ENCODE data around the gene MED9.
A peak's percentile ranks its signal among the peaks of the same experiment; 100 is the strongest.
"Not testable (repeated sequence)": the region's sequence is repeated elsewhere in the genome, so short reads cannot be mapped to it uniquely, and the experiment has no call there.

Gene MED9

GRCh38 chr17:17466511-17466910 is 10.3 kb upstream of the MED9 start:
- no peak for TF ChIP-seq POLR2A (IDR thresholded peaks at IDR 0.05; ENCODE audit: low read depth, low read length)
- no peak for FAIRE-seq

GRCh38 chr17:17467016-17467415 is 9.8 kb upstream of the MED9 start:
- DNase-seq (ENCODE audit: insufficient read length, low spot score), result no peak

More at GRCh38 chr17:17466511-17466910, 10.3 kb upstream of the MED9 start:
- DNase-seq (ENCODE audit: insufficient read length, low spot score), result no peak

GRCh38 chr17:17467720-17468119 is 9.1 kb upstream of the MED9 start:
- peak; percentile 35 for DNase-seq (ENCODE audit: insufficient read length, low spot score)
- no peak for TF ChIP-seq POLR2A (IDR thresholded peaks at IDR 0.05; ENCODE audit: low read depth, low read length)
- no peak for FAIRE-seq

More at GRCh38 chr17:17467016-17467415, 9.8 kb upstream of the MED9 start:
- TF ChIP-seq POLR2A (IDR thresholded peaks at IDR 0.05; ENCODE audit: low read depth, low read length), result no peak
- FAIRE-seq, result no peak

GRCh38 chr17:17468217-17469010 is 8.4 kb upstream of the MED9 start:
- no peak for DNase-seq (ENCODE audit: insufficient read length, low spot score)
- TF ChIP-seq POLR2A (IDR thresholded peaks at IDR 0.05; ENCODE audit: low read depth, low read length), result no peak
- FAIRE-seq, result no peak

- FAIRE-seq, result no peak
- TF ChIP-seq POLR2A (IDR thresholded peaks at IDR 0.05; ENCODE audit: low read depth, low read length), result no peak
- DNase-seq (ENCODE audit: insufficient read length, low spot score), result no peak
These were observed 7.4 kb upstream of the MED9 start for GRCh38 chr17:17469358-17469757.

- TF ChIP-seq POLR2A (IDR thresholded peaks at IDR 0.05; ENCODE audit: low read depth, low read length), result no peak
- no peak for FAIRE-seq
These were observed 6.8 kb upstream of the MED9 start for GRCh38 chr17:17469996-17470395.

GRCh38 chr17:17472333-17472920 is 4.4 kb upstream of the MED9 start:
- no peak for FAIRE-seq
- TF ChIP-seq POLR2A (IDR thresholded peaks at IDR 0.05; ENCODE audit: low read depth, low read length), result no peak
- DNase-seq (ENCODE audit: insufficient read length, low spot score), result no peak

More at GRCh38 chr17:17469996-17470395, 6.8 kb upstream of the MED9 start:
- DNase-seq (ENCODE audit: insufficient read length, low spot score), result no peak

GRCh38 chr17:17474341-17474740 is 2.5 kb upstream of the MED9 start:
- FAIRE-seq (no peak), DNase-seq (ENCODE audit: insufficient read length, low spot score) (no peak)
- no peak for TF ChIP-seq POLR2A (IDR thresholded peaks at IDR 0.05; ENCODE audit: low read depth, low read length)

GRCh38 chr17:17479209-17479608 is 2.4 kb downstream of the MED9 start:
- FAIRE-seq (no peak), DNase-seq (ENCODE audit: insufficient read length, low spot score) (no peak)
- no peak for TF ChIP-seq POLR2A (IDR thresholded peaks at IDR 0.05; ENCODE audit: low read depth, low read length)

GRCh38 chr17:17480593-17481148 is 3.9 kb downstream of the MED9 start:
- no peak for TF ChIP-seq POLR2A (IDR thresholded peaks at IDR 0.05; ENCODE audit: low read depth, low read length)
- no peak for DNase-seq (ENCODE audit: insufficient read length, low spot score)
- FAIRE-seq, result no peak

GRCh38 chr17:17481860-17482259 is 5.1 kb downstream of the MED9 start:
- DNase-seq (ENCODE audit: insufficient read length, low spot score) (no peak), FAIRE-seq (no peak)
- TF ChIP-seq POLR2A (IDR thresholded peaks at IDR 0.05; ENCODE audit: low read depth, low read length), result no peak

- FAIRE-seq, result no peak
These were observed 7.7 kb downstream of the MED9 start for GRCh38 chr17:17484451-17484899.

GRCh38 chr17:17485420-17485819 is 8.6 kb downstream of the MED9 start:
- TF ChIP-seq POLR2A (IDR thresholded peaks at IDR 0.05; ENCODE audit: low read depth, low read length), result no peak
- FAIRE-seq, result no peak
- DNase-seq (ENCODE audit: insufficient read length, low spot score), result no peak

More at GRCh38 chr17:17484451-17484899, 7.7 kb downstream of the MED9 start:
- no peak for DNase-seq (ENCODE audit: insufficient read length, low spot score)
- no peak for TF ChIP-seq POLR2A (IDR thresholded peaks at IDR 0.05; ENCODE audit: low read depth, low read length)

- not testable (repeated sequence) for FAIRE-seq; DNase-seq (ENCODE audit: insufficient read length, low spot score)
These were observed 9.6 kb downstream of the MED9 start for GRCh38 chr17:17486416-17486815.

GRCh38 chr17:17487998-17488397 is 11.2 kb downstream of the MED9 start:
- FAIRE-seq, result no peak
- no peak for DNase-seq (ENCODE audit: insufficient read length, low spot score)
- no peak for TF ChIP-seq POLR2A (IDR thresholded peaks at IDR 0.05; ENCODE audit: low read depth, low read length)

Data from H54 (cell line).